A549 (cell line): Measurements from ENCODE around the gene ACAD10. TPM values are rescaled to one million over a fixed set of nuclear protein-coding genes. Genes with fewer than 3 reads are reported as not detected.

Experiments used
- ATAC-seq, 2 experiments: fragments of 200-7000 bp in 1 of 2; fragments of >200 bp in 1 of 2; cut with Nextera tagmentation in 1 of 2; cut with Tn5 transposase in 1 of 2; 3 replicates each; pipeline versions ENCODE4 v1.8.0 to v1.9.1; 2018 to 2020; ENCODE audit warnings: mild to moderate bottlenecking in 1 of 2, moderate library complexity in 1 of 2
- CTCF ChIA-PET: fragments of 300-600 bp; sonication (Branson Sonifier 250); formaldehyde crosslinking; extraction: SDS; loops from one replicate; lab custom pipeline; 2021; ENCODE audit warnings: antibody characterized with exemption, inconsistent platforms; lab: Yijun Ruan, JAX
- POLR2A ChIA-PET: fragments of 350-600 bp; formaldehyde crosslinking; extraction: SDS; loops from one replicate; lab custom pipeline; 2021; ENCODE audit warnings: antibody characterized with exemption, inconsistent platforms; lab: Yijun Ruan, JAX
- DNase-seq, 2 experiments: peaks; one replicate each; pipeline versions ENCODE4 v3.0.0 to v3.0.0-alpha.2; 2011 to 2016; ENCODE audit warnings: low read depth in 1 of 2, low spot score in 1 of 2
- FAIRE-seq: peaks from 2 replicates; lab custom pipeline; 2011; peaks lifted over from hg19 to GRCh38; lab: Jason Lieb, UNC
- H3K27ac ChIP-seq, 2 experiments: fragments of >200 bp; sonication (Bioruptor Twin); formaldehyde crosslinking; 3 replicates each; pipeline ENCODE4 v1.5.1; 2016 to 2017
- H3K4me1 ChIP-seq: fragments of >200 bp; sonication (Bioruptor Twin); formaldehyde crosslinking; 3 replicates; pipeline ENCODE4 v1.6.1; 2016
- H3K4me2 ChIP-seq: fragments of >200 bp; sonication (Bioruptor Twin); formaldehyde crosslinking; 3 replicates; pipeline ENCODE4 v1.6.1; 2016
- H3K4me3 ChIP-seq: fragments of >200 bp; sonication (Bioruptor Twin); formaldehyde crosslinking; 3 replicates; pipeline ENCODE4 v1.5.1; 2016
- H3K9me3 ChIP-seq: fragments of >200 bp; sonication (Bioruptor Twin); formaldehyde crosslinking; 3 replicates; pipeline ENCODE4 v1.6.1; 2016
- CEBPB ChIP-seq, 2 experiments: fragments of >200 bp in 1 of 2; sonication (Bioruptor Twin) in 1 of 2; formaldehyde crosslinking in 1 of 2; IDR thresholded peaks; 2 replicates each; pipeline ENCODE4 v1.6.1; 2012 to 2016
- EHMT2 ChIP-seq: fragments of 200-600 bp; sonication (generic); IDR thresholded peaks from 2 replicates; pipeline ENCODE4 v1.6.1; 2016; ENCODE audit warnings: antibody characterized with exemption, low read depth, mild to moderate bottlenecking, moderate library complexity
- EP300 ChIP-seq, 2 experiments: fragments of >200 bp; sonication (Bioruptor Twin); formaldehyde crosslinking; IDR thresholded peaks; 2 replicates in 1 of 2; 3 replicates in 1 of 2; pipeline ENCODE4 v1.6.1; 2016 to 2017
- ESRRA ChIP-seq: fragments of 150-350 bp; IDR thresholded peaks from 2 replicates; pipeline ENCODE4 v1.6.1; 2014; ENCODE audit warnings: mild to moderate bottlenecking, low read length, borderline replicate concordance
- GATA3 ChIP-seq: IDR thresholded peaks from 2 replicates; pipeline ENCODE4 v1.6.1; 2012; ENCODE audit warnings: borderline replicate concordance
- HDAC2 ChIP-seq: fragments of 200-600 bp; sonication (generic); IDR thresholded peaks from 2 replicates; pipeline ENCODE4 v1.6.1; 2016
- HEYL ChIP-seq: fragments of 250-450 bp; sonication (Bioruptor Pico); IDR thresholded peaks from 2 replicates; pipeline ENCODE4 v1.8.0; 2021; ENCODE audit warnings: mild to moderate bottlenecking, moderate library complexity
- HOXA7 ChIP-seq: fragments of 250-450 bp; sonication (Bioruptor Pico); IDR thresholded peaks from 2 replicates; pipeline ENCODE4 v1.5.0; 2020; ENCODE audit warnings: mild to moderate bottlenecking, moderate library complexity
- JUN ChIP-seq, 2 experiments: fragments of >200 bp; sonication (Bioruptor Twin); formaldehyde crosslinking; IDR thresholded peaks; 2 replicates in 1 of 2; 3 replicates in 1 of 2; pipeline ENCODE4 v1.6.1; 2016 to 2017
- KDM1A ChIP-seq: fragments of 200-600 bp; sonication (generic); IDR thresholded peaks from 2 replicates; pipeline ENCODE4 v1.6.1; 2016; ENCODE audit warnings: low read depth, mild to moderate bottlenecking
- KDM5A ChIP-seq: fragments of 200-600 bp; sonication (generic); IDR thresholded peaks from 2 replicates; pipeline ENCODE4 v1.6.1; 2016; ENCODE audit warnings: antibody characterized with exemption, mild to moderate bottlenecking
- MAFK ChIP-seq: fragments of 450-650 bp; IDR thresholded peaks from 2 replicates; pipeline ENCODE4 v1.6.1; 2014; ENCODE audit not compliant: partially characterized antibody
- MAX ChIP-seq: IDR thresholded peaks from 2 replicates; pipeline ENCODE4 v1.6.1; 2012
- MAZ ChIP-seq: fragments of 150-350 bp; IDR thresholded peaks from 2 replicates; pipeline ENCODE4 v1.6.1; 2014; ENCODE audit warnings: antibody characterized with exemption, low read depth, low read length, borderline replicate concordance
- MYC ChIP-seq: IDR thresholded peaks from 2 replicates; pipeline ENCODE4 v1.6.1; 2012; ENCODE audit warnings: mild to moderate bottlenecking, inconsistent platforms, low read length, improper control_type of control experiment, borderline replicate concordance
- NFE2L2 ChIP-seq: fragments of 150-350 bp; conservative IDR thresholded peaks from 2 replicates; pipeline ENCODE4 v1.6.1; 2014; ENCODE audit warnings: low read length
- NR3C1 ChIP-seq: fragments of >200 bp; sonication (Bioruptor Twin); formaldehyde crosslinking; IDR thresholded peaks from 3 replicates; pipeline ENCODE4 v1.6.1; 2017
- PHF8 ChIP-seq: fragments of 200-600 bp; sonication (generic); IDR thresholded peaks from 2 replicates; pipeline ENCODE4 v1.6.1; 2016; ENCODE audit warnings: low read depth, mild to moderate bottlenecking, antibody characterized with exemption, moderate library complexity, borderline replicate concordance
- POLR2A ChIP-seq: IDR thresholded peaks from 2 replicates; pipeline ENCODE4 v1.6.1; 2012; ENCODE audit warnings: mild to moderate bottlenecking, low read length
- SREBF2 ChIP-seq: fragments of 450-650 bp; IDR thresholded peaks from 2 replicates; pipeline ENCODE4 v1.6.1; 2014; ENCODE audit warnings: mild to moderate bottlenecking, moderate library complexity
- TP53 ChIP-seq: fragments of 250-450 bp; sonication (Bioruptor Pico); IDR thresholded peaks from 2 replicates; pipeline ENCODE4 v1.5.0; 2021; ENCODE audit warnings: mild to moderate bottlenecking, moderate library complexity
- ZNF302 ChIP-seq: fragments of 250-450 bp; sonication (Bioruptor Pico); IDR thresholded peaks from 2 replicates; pipeline ENCODE4 v1.9.0; 2021; ENCODE audit warnings: inconsistent platforms, mild to moderate bottlenecking, moderate library complexity
- ZSCAN20 ChIP-seq: fragments of 250-450 bp; sonication (Bioruptor Pico); IDR thresholded peaks from 2 replicates; pipeline ENCODE4 v1.8.0; 2022; ENCODE audit warnings: mild to moderate bottlenecking, moderate library complexity
- WGBS: methylation state at CpG from one replicate; pipeline ENCODE4 v1.1.6; 2017; ENCODE audit errors: missing lambda C conversion rate; 5-methylcytosine and 5-hydroxymethylcytosine counted together
- polyA plus RNA-seq, 4 experiments: library from polyadenylated mRNA; depleted of rRNA in 3 of 4; stranded (reverse); fragments of >200 nt; fragmentation: RNase III in 1 of 4; extraction: RNeasy Plus Mini Kit Qiagen cat#74134 plus additional on column Dnase treatment in 1 of 4; gene quantifications; 2 replicates in 3 of 4; 3 replicates in 1 of 4; pipeline ENCODE4 v1.2.3, GENCODE V29; 2011 to 2017
- TF ChIP-seq, protein P1 (sequence below): fragments of 150-350 bp; IDR thresholded peaks from 2 replicates; pipeline ENCODE4 v1.6.1; 2014; ENCODE audit warnings: low read depth, mild to moderate bottlenecking, low read length
- TF ChIP-seq, protein P2 (sequence below): fragments of 450-650 bp; IDR thresholded peaks from 2 replicates; pipeline ENCODE4 v1.6.1; 2014; ENCODE audit warnings: antibody characterized with exemption

ACAD10 gene
- polyA plus RNA-seq, 2 of the 4 experiments (the other 2 are of a cell fraction) = 15.1 to 22.0 TPM

DNA sequence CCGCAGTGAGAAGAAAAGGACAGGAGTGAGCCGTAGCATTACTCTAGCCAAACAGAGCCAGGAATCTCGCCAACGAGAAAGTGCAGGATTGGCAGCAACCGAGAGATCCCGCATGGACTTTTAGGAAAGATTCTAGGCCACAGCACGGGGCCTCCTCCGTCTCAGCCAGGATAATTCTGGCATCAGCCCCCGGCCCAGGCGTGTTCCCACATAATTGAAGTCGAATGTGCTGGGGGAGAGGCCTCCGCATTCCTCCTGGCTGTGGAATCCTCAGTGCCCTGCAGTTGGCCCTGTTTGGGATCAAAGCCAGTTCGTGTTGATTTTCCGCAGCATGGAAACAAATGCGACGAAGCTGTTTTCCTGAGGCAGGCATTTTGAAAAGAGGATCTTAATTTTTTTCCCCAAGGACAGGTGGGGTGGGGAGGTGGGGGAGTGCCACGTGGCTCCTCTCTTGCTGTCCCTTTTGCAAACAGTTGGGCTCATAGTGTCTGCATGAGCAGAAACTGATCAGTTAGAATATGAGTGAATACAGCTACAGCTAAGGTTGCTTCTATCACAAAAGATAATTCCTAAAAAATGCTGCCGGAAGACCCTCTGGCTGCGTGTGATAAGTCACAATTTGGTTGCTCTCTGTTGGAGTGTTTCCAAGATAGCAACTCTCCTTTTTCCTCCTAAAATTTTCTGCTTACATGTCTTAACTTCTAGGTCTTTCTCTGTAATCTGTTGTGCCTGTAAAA lies 49.5 kb upstream of the ACAD10 start:
- FAIRE-seq = no peak
- Histone ChIP-seq H3K27ac (no peak overlapping the region), H3K4me2 (no peak overlapping the region), H3K9me3 (no peaks in the 10 kb centered on the region), H3K4me1 (no peaks in the 10 kb centered on the region), H3K4me3 (no peak overlapping the region)
- POLR2A ChIA-PET = no interaction called here
- DNase-seq = no peak
- WGBS = 85% methylated on average over 19 of the region's 19 CpGs
- TF ChIP-seq ESRRA = no peak
- no peak for TF ChIP-seq EP300 (IDR thresholded peaks at IDR 0.05)
- TF ChIP-seq CEBPB (IDR thresholded peaks at IDR 0.05) = no peak
- no peak for TF ChIP-seq HDAC2
- ATAC-seq = peak; percentile 15 to 39; a peak in 2 of 6 replicates
- CTCF ChIA-PET = no interaction called here

GRCh38 chr12:111638556-111638955 lies 47.3 kb upstream of the ACAD10 start:
- no peak for FAIRE-seq
- WGBS = 87% methylated on average over 6 of the region's 6 CpGs
- TF ChIP-seq TP53 (CRISPR knock-in tag) (no peak), ZSCAN20 (CRISPR knock-in tag) (no peak), NR3C1 (no peak)
- TF ChIP-seq, protein P1, sequence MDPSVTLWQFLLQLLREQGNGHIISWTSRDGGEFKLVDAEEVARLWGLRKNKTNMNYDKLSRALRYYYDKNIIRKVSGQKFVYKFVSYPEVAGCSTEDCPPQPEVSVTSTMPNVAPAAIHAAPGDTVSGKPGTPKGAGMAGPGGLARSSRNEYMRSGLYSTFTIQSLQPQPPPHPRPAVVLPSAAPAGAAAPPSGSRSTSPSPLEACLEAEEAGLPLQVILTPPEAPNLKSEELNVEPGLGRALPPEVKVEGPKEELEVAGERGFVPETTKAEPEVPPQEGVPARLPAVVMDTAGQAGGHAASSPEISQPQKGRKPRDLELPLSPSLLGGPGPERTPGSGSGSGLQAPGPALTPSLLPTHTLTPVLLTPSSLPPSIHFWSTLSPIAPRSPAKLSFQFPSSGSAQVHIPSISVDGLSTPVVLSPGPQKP = no peak
- TF ChIP-seq, all 56 proteins: peak for 0
- ChIA-PET CTCF (interaction anchor here (0.9 kb wide), 1 partner anchor 149 kb away, joined by 3 read pairs; no protein-coding TSS in a partner anchor), POLR2A (no interaction called here)
- Histone ChIP-seq H3K4me3 (no peak overlapping the region), H3K4me2 (no peak overlapping the region), H3K4me1 (no peaks in the 10 kb centered on the region), H3K9me3 (no peaks in the 10 kb centered on the region), H3K27ac (no peak overlapping the region)
- DNase-seq (no peak), ATAC-seq (no peak)

GRCh38 chr12:111640506-111640905 lies 45.3 kb upstream of the ACAD10 start:
- Histone ChIP-seq H3K9me3 (no peaks in the 10 kb centered on the region), H3K4me2 (no peak overlapping the region), H3K27ac (no peak overlapping the region), H3K4me3 (no peak overlapping the region), H3K4me1 (no peaks in the 10 kb centered on the region)
- TF ChIP-seq ZNF302 (CRISPR knock-in tag) = no peak
- TF ChIP-seq HEYL (CRISPR knock-in tag) = no peak
- TF ChIP-seq MAFK = no peak
- no peak for TF ChIP-seq JUN (IDR thresholded peaks at IDR 0.05)
- TF ChIP-seq MAZ = no peak
- no peak for TF ChIP-seq POLR2A
- TF ChIP-seq, protein P2, sequence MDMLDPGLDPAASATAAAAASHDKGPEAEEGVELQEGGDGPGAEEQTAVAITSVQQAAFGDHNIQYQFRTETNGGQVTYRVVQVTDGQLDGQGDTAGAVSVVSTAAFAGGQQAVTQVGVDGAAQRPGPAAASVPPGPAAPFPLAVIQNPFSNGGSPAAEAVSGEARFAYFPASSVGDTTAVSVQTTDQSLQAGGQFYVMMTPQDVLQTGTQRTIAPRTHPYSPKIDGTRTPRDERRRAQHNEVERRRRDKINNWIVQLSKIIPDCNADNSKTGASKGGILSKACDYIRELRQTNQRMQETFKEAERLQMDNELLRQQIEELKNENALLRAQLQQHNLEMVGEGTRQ = no peak
- TF ChIP-seq GATA3 = no peak
- TF ChIP-seq SREBF2 = no peak
- no peak for TF ChIP-seq MAX
- TF ChIP-seq NFE2L2 = no peak
- TF ChIP-seq KDM5A = no peak
- no peak for TF ChIP-seq PHF8
- TF ChIP-seq HOXA7 (CRISPR knock-in tag) = no peak
- no peak for TF ChIP-seq HDAC2
- TF ChIP-seq EHMT2 = no peak
- TF ChIP-seq KDM1A = no peak
- TF ChIP-seq MYC = no peak
- DNase-seq = no peak
- FAIRE-seq = no peak
- 95% methylated on average over 5 of the region's 5 CpGs for WGBS
- ATAC-seq = no peak
- CTCF ChIA-PET = interaction anchor here (0.6 to 1.8 kb wide), 5 partner anchors 13 to 272 kb away, joined by 3 to 5 read pairs (median 4); no protein-coding TSS in a partner anchor
- POLR2A ChIA-PET = interaction anchor here (0.7 kb wide), 1 partner anchor 16 kb away, joined by 3 read pairs; no protein-coding TSS in a partner anchor
